NCI-H2081 (cell line): ENCODE data around the gene SDCCAG8.

Experiments
- DNase-seq, 2 experiments: peaks; one replicate each; lab custom pipeline; 2025; lab: John Stamatoyannopoulos, UW

The SDCCAG8 gene

GRCh38 chr1:243505986-243506689, 250.3 kb downstream of the SDCCAG8 start:
- DNase-seq: no peak

- peak; percentile 25 to 72 for DNase-seq
Measured at GRCh38 chr1:243507001-243507671, 251.3 kb downstream of the SDCCAG8 start.

GRCh38 chr1:243507672-243508302, 251.9 kb downstream of the SDCCAG8 start:
- DNase-seq: no peak

- peak in 1 of 2 experiments; percentile 10 for DNase-seq
Measured at GRCh38 chr1:243508303-243508713, 252.5 kb downstream of the SDCCAG8 start.

GRCh38 chr1:243508943-243509342, 253.1 kb downstream of the SDCCAG8 start:
- DNase-seq: no peak

GRCh38 chr1:243510928-243511327, 255.1 kb downstream of the SDCCAG8 start:
- no peak for DNase-seq

GRCh38 chr1:243513726-243514491, 258.1 kb downstream of the SDCCAG8 start:
- DNase-seq: no peak

GRCh38 chr1:243514927-243515326, 259.1 kb downstream of the SDCCAG8 start:
- no peak for DNase-seq

- no peak for DNase-seq
Measured at GRCh38 chr1:243520831-243521230, 265.0 kb downstream of the SDCCAG8 start.

- DNase-seq: no peak
Measured at GRCh38 chr1:243523766-243524165, 267.9 kb downstream of the SDCCAG8 start.

GRCh38 chr1:243525085-243525487, 269.2 kb downstream of the SDCCAG8 start:
- peak in 1 of 2 experiments; percentile 35 for DNase-seq

GRCh38 chr1:243526180-243526579, 270.3 kb downstream of the SDCCAG8 start:
- DNase-seq: no peak

GRCh38 chr1:243528459-243529121, 272.7 kb downstream of the SDCCAG8 start:
- DNase-seq: no peak

GRCh38 chr1:243529512-243529911, 273.7 kb downstream of the SDCCAG8 start:
- no peak for DNase-seq

GRCh38 chr1:243535014-243535413, 279.2 kb downstream of the SDCCAG8 start:
- DNase-seq: no peak

GRCh38 chr1:243539636-243540035, 283.8 kb downstream of the SDCCAG8 start:
- DNase-seq: no peak

- no peak for DNase-seq
Measured at GRCh38 chr1:243542739-243543415, 287.0 kb downstream of the SDCCAG8 start.

GRCh38 chr1:243543501-243543900, 287.7 kb downstream of the SDCCAG8 start:
- DNase-seq: no peak

- no peak for DNase-seq
Measured at GRCh38 chr1:243546457-243546856, 290.6 kb downstream of the SDCCAG8 start.

- DNase-seq: no peak
Measured at GRCh38 chr1:243547891-243548290, 292.1 kb downstream of the SDCCAG8 start.

- no peak for DNase-seq
Measured at GRCh38 chr1:243548516-243548915, 292.7 kb downstream of the SDCCAG8 start.
